HG03575 (cell line): Measurements from ENCODE around the gene FLNB.
"Not testable (repeated sequence)": the region's sequence is repeated elsewhere in the genome, so short reads cannot be mapped to it uniquely, and the experiment has no call there.

Experiments
- ATAC-seq: cut with Tn5 transposase; IDR thresholded peaks from one replicate; pipeline ENCODE4 v1.9.1; 2021; ENCODE audit not compliant: unreplicated experiment, insufficient number of reproducible peaks, low FRiP score; ENCODE audit errors: extremely low read depth

FLNB gene

DNA sequence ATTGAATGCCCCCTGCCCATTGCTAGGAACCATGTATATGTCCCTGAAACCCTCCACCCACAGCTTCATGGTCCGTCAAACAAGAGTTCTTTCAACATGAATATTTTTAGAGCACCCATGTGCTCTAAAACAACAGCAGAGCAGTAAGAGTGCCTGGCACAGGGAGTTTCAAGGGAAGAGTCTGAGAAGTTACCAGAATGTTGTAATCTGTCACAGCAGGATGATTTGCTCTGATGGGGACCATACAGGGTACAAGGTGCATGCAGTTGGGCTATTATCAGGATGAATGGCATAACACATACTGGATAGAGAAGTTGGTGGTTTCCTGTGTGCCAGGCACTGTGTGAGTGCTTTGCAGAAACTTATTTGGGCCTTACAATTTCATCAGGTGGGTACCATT is 27.8 kb upstream of the FLNB start:
- ATAC-seq: no peak

DNA sequence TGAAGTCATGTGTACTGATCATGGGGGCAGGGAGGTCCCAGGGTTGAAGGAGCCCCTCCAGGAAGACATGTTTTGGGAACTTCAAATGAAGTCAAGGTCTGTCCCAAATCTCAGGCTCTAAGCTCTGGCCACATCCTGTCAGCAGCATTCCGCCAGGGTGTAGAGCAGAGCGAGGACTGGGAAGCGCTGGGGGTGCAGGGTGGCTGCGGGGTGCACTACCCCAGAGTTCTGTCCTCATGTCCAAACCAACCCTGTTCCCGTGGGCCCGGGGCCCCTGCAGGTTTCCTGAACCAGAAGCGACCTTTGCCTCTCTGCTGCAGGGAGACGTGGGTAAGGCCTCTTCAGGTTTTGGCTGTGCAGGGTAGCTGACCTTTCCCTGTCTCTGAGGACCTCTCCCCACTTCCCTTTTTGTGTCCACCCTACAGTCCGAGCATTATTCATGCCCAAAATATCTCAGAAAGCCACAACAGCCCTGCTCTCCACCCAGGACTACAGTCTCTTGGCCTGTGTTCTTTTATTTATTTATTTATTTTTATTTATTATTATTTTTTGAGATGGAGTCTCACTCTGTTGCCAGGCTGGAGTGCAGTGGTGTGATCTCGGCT is 26.6 kb upstream of the FLNB start:
- no peak for ATAC-seq

GRCh38 chr3:57982561-57983243 is 25.5 kb upstream of the FLNB start:
- ATAC-seq: no peak

- peak; percentile 96 for ATAC-seq
These were observed 24.3 kb upstream of the FLNB start for GRCh38 chr3:57983734-57984518.

DNA sequence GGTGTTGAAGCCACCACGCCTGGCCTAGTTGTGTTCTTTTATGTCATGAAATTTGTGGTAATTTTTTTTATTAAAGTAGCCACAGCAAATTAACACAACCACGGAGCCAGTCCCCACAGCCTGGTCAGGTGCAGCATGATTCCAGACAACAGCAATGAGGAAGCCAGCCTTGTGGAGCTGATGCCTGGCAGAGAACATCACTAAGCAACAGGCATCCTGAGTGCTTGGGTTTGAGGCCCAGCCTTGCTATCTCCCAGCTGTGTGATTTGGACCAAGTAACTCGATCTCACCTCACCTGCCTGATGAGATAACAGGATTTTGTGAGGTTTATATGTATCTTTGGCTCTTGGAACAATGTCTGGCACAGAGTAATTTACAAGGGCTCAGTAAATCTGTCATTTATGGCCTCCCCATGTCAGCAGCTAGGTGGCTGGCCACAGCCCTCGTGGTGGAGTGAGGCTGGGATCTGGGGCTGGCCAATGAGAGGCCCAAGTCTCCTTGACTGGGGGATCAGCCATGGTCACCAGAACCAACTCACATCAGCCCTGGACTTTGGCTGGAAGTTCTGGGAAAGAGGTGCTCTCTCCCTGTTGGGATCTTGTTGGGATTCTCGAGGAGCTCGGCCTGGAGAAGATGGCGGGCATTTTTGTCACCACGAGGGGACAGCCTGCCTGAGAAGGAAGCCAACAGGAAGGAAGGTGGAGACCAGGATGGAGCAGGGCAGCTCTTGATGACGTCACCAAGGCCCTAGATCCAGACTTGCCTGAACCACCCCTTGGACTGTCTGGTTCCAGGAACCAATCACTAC is 22.8 kb upstream of the FLNB start:
- no peak for ATAC-seq

- no peak for ATAC-seq
These were observed 22.3 kb upstream of the FLNB start for GRCh38 chr3:57985984-57986246.

GRCh38 chr3:57986261-57986660 is 22.0 kb upstream of the FLNB start:
- ATAC-seq: no peak

DNA sequence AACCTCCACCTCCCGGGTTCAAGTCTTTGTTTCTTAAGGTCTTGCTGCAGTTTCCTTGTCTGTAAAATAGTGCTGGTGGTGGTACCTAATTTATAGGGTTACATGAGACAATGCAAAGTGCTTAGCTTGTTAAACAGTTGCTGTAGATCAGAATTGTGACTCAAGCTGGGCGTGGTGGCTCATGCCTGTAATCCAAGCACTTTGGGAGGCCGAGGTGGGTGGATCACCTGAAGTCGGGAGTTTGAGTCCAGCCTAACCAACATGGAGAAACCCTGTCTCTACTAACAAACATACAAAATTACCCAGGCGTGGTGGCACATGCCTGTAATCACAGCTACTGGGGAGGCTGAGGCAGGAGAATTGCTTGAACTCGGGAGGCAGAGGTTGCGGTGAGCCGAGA is 19.0 kb upstream of the FLNB start:
- not testable (repeated sequence) for ATAC-seq

- no peak for ATAC-seq
These were observed 18.6 kb upstream of the FLNB start for GRCh38 chr3:57989646-57990045.

DNA sequence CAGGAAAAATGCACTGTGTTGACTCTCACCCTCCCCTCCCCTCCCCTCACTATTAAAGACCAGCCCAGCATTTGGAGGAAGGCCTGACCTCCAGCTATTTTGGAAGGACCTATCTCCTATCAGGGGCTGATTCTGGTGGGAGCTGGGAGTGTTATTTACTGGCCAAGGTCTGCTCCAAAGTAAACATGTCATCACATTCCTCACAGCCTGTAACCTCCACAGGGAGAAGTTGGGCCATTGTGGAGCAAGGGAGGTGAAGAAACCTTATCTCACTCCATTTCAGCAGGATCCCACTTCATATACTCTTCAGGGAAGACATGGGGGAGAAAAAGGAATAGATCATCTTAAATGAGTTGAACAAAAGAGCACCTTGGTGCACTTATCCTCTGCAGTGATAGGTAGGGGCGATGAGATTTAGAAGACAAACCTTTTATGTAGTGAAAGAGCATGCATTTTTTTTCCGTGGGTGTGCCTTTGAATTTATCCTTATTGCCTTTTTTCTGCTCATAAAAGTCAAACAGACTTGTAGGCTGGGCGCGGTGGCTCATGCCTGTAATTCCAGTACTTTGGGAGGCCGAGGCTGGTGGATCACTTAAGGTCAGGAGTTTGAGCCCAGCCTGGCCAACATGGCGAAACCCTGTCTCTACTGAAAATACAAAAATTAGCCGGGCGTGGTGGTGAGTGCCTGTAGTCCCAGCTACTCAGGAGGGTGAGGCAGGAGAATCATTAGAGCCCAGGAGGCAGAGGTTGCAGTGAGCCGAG is 15.6 kb upstream of the FLNB start:
- no peak for ATAC-seq

GRCh38 chr3:57998366-57999283 is 9.6 kb upstream of the FLNB start:
- ATAC-seq: no peak

GRCh38 chr3:57999417-58000115 is 8.7 kb upstream of the FLNB start:
- no peak for ATAC-seq

DNA sequence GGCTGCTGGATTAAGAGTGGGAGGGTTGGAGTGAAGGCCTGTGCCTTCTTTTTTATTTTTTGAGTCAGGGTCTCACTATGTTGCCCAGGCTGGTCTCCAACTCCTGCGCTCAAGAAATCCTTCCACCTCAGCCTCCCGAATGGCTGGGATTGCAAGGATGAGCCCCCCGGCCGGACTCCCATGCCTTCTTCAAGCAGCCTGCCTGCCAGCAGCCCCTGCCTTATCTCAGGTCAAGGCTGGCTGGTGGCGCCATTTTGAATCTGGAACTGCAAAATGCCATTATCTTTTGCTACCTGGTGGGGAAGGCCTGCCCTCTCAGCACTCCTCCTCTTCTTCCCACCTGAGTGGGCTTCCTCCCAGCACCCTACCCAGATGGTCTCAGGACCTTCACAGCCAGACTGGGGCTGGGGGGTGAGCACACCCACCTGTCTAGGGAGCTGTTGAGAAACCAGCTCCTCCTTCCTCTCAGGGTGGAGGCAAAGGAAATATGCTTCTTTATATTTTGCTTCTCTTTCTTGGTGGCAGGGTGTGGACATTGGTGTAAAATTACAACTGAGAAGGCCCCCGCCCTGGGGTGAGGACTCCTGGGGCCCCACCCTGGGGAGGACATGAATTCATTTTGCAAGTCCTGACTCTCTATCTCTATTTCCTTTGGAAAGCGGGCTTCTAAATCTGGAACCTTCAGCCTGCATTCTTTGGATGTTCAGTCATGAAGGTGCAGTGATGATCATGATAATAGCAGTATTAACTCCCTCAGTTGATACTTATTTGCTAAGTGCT is 7.7 kb upstream of the FLNB start:
- ATAC-seq: no peak

DNA sequence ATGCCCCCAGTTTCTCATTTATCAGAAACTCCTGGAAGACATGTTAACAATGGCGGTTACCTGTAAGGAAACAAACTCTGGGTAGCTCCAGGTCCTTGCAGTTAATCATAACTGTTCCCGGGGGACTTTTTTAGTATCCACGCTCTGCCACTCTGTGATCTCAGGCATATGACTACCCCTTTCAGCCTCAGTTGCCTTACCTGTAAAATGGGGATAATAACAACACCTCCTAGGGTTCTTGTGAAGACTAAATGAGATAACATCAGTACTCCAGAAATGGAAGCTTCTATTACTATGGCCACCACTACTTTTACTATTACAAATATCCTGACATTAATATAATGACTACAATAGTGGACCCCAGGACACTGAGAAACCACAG is 7.1 kb upstream of the FLNB start:
- no peak for ATAC-seq

DNA sequence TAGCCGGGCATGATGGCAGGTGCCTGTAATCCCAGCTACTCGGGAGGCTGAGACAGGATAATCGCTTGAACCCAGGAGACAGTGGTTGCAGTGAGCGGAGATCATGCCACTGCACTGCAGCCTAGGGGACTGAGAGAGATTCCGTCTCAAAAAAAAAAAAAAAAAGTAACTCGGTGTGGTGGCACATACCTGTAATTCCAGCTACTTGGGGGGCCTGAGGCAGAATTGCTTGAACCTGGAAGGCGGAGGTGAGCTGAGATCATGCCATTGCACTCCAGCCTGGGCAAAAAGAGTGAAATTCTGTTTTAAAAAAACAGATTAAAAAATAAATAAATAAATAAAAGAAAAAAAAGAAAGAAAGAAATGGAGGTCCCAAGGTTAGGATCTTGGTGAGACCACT is 6.2 kb upstream of the FLNB start:
- ATAC-seq: no peak

- ATAC-seq: no peak
These were observed 5.1 kb upstream of the FLNB start for GRCh38 chr3:58003093-58003492.

- no peak for ATAC-seq
These were observed 3.2 kb upstream of the FLNB start for GRCh38 chr3:58004973-58005372.
